ENCODE measurements around the gene RESP18.
"Not testable (repeated sequence)": the region's sequence is repeated elsewhere in the genome, so short reads cannot be mapped to it uniquely, and the experiment has no call there.

RESP18 gene

GRCh38 chr2:219327719-219328118, 4.8 kb downstream of the RESP18 start:
- no peak for DNase-seq
- Histone ChIP-seq H3K27ac (ENCODE audit: insufficient read depth, low read length, poor library complexity, severe bottlenecking) (no peak overlapping the region), H3K4me1 (ENCODE audit: control insufficient read depth, insufficient read depth, low read length, poor library complexity, severe bottlenecking) (no peaks in the 10 kb centered on the region), H3K27me3 (replicated peaks; ENCODE audit: control insufficient read depth, insufficient read depth, low read length, poor library complexity, severe bottlenecking) (peaks cover 12% of the 10 kb centered on the region), H3K36me3 (ENCODE audit: control insufficient read depth, insufficient read depth, low read length) (no peaks in the 10 kb centered on the region), H3K9me3 (ENCODE audit: control insufficient read depth, low read length) (no peaks in the 10 kb centered on the region), H3K4me3 (ENCODE audit: insufficient read depth, low read depth, low read length, poor library complexity, severe bottlenecking) (no peak overlapping the region)

DNA sequence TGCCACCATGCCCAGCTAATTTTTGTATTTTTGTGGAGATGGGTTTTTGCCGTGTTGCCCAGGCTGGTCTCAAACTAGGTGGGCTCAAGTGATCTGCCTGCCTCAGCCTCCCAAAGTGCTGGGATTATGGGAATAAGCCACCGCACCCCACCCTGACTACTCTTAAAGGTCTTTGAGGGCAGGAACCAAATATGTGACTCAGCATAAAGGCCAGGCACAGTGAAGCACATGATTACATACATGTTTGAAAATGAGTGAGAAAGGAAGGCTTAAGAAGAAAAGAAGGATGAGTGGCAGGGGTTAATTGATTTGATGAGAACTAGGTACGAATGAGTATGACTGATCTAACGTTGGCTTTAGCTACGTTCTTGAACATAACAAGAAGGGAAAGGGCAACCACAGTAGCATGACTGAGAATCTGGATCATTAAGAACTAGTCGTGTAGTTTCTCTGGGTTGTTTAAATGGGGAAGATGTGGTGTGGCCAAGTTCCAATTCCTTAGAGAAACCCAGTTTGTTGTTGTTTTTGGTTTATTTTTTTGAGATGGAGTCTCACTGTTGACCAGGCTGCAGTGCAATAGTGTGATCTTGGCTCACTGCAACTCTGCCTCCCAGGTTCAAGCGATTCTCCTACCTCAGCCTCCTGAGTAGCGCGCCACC, 6.8 kb downstream of the RESP18 start:
- Histone ChIP-seq H3K27ac (ENCODE audit: insufficient read depth, low read length, poor library complexity, severe bottlenecking) (no peak overlapping the region), H3K9me3 (ENCODE audit: control insufficient read depth, low read length) (no peaks in the 10 kb centered on the region), H3K4me3 (ENCODE audit: insufficient read depth, low read depth, low read length, poor library complexity, severe bottlenecking) (no peak overlapping the region), H3K36me3 (ENCODE audit: control insufficient read depth, insufficient read depth, low read length) (no peaks in the 10 kb centered on the region), H3K27me3 (replicated peaks; ENCODE audit: control insufficient read depth, insufficient read depth, low read length, poor library complexity, severe bottlenecking) (peaks cover 2% of the 10 kb centered on the region), H3K4me1 (ENCODE audit: control insufficient read depth, insufficient read depth, low read length, poor library complexity, severe bottlenecking) (no peaks in the 10 kb centered on the region)
- DNase-seq, result no peak

DNA sequence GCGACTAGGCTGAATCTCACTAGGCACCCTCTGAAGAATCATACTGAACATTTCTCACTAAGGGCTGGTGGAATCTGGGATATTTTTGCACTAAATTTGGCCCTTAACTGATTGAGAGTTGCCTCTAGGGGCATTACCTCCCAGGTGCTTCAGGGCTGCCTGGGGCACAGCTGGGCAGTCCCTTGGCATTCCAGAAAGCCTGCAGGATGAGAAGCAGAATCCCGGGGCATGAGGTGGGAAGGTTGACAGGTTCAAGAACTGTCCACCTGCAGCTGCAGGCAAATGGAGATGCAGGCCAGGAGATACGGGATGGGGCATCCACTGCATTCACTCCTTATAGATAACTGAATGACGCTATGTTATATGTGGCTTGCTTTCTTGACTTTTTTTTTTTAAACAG, 7.4 kb downstream of the RESP18 start:
- DNase-seq, result no peak
- H3K4me3 ChIP-seq (ENCODE audit: insufficient read depth, low read depth, low read length, poor library complexity, severe bottlenecking), result no peak overlapping the region
- no peaks in the 10 kb centered on the region for H3K36me3 ChIP-seq (ENCODE audit: control insufficient read depth, insufficient read depth, low read length)
- peaks cover 2% of the 10 kb centered on the region for H3K27me3 ChIP-seq (replicated peaks; ENCODE audit: control insufficient read depth, insufficient read depth, low read length, poor library complexity, severe bottlenecking)
- H3K9me3 ChIP-seq (ENCODE audit: control insufficient read depth, low read length), result no peaks in the 10 kb centered on the region
- no peaks in the 10 kb centered on the region for H3K4me1 ChIP-seq (ENCODE audit: control insufficient read depth, insufficient read depth, low read length, poor library complexity, severe bottlenecking)
- H3K27ac ChIP-seq (ENCODE audit: insufficient read depth, low read length, poor library complexity, severe bottlenecking), result no peak overlapping the region

DNA sequence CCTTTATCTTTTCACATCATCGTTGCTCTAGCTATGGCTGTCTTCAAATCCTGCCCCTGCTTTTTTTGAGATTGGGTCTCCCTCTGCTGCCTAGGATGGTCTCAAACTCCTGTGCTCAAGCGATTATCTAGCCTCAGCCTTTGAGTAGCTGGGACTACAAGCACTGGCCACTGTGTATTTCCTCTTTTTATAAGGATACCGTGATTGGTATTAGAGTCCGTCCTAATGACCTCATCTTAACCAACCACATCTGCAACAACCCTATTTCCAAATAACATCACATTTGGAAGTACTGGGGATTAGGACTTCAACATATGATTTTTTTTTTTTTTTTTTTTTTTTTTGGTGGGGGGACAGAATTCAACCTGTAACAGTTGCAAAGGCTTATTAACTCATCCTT, 9.1 kb downstream of the RESP18 start:
- Histone ChIP-seq H3K9me3 (ENCODE audit: control insufficient read depth, low read length) (no peaks in the 10 kb centered on the region), H3K36me3 (ENCODE audit: control insufficient read depth, insufficient read depth, low read length) (no peaks in the 10 kb centered on the region), H3K4me1 (ENCODE audit: control insufficient read depth, insufficient read depth, low read length, poor library complexity, severe bottlenecking) (no peaks in the 10 kb centered on the region), H3K27ac (ENCODE audit: insufficient read depth, low read length, poor library complexity, severe bottlenecking) (no peak overlapping the region), H3K27me3 (replicated peaks; ENCODE audit: control insufficient read depth, insufficient read depth, low read length, poor library complexity, severe bottlenecking) (peaks cover 2% of the 10 kb centered on the region), H3K4me3 (ENCODE audit: insufficient read depth, low read depth, low read length, poor library complexity, severe bottlenecking) (no peak overlapping the region)
- DNase-seq, result no peak

- DNase-seq, result no peak
- H3K36me3 ChIP-seq (ENCODE audit: control insufficient read depth, insufficient read depth, low read length), result no peaks in the 10 kb centered on the region
- no peaks in the 10 kb centered on the region for H3K9me3 ChIP-seq (ENCODE audit: control insufficient read depth, low read length)
- no peak overlapping the region for H3K4me3 ChIP-seq (ENCODE audit: insufficient read depth, low read depth, low read length, poor library complexity, severe bottlenecking)
- no peaks in the 10 kb centered on the region for H3K4me1 ChIP-seq (ENCODE audit: control insufficient read depth, insufficient read depth, low read length, poor library complexity, severe bottlenecking)
- no peak overlapping the region for H3K27ac ChIP-seq (ENCODE audit: insufficient read depth, low read length, poor library complexity, severe bottlenecking)
- peaks cover 5% of the 10 kb centered on the region for H3K27me3 ChIP-seq (replicated peaks; ENCODE audit: control insufficient read depth, insufficient read depth, low read length, poor library complexity, severe bottlenecking)
Measured at GRCh38 chr2:219314804-219315468, 17.6 kb downstream of the RESP18 start.

DNA sequence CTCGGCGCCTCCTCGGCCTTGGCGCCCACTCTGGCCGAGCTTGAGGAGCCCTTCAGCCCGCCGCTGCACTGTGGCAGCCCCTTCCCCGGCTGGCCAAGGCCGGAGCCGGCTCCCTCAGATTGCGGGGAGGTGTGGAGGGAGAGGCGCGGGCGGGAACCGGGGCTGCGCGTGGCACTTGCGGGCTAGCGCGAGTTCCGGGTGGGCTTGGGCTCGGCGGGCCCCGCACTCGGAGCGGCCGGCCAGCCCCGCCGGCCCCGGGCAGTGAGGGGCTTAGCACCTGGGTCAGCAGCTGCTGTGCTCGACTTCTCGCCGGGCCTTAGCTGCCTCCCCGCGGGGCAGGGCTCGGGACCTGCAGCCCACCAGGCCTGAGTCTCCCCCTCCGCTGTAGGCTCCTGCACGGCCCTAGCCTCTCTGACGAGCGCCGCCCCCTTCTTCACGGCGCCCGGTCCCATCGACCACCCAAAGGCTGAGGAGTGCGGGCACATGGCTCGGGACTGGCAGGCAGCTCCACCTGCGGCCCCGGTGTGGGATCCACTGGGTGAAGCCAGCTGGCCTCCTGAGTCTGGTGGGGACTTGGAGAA, 19.8 kb downstream of the RESP18 start:
- H3K4me1 ChIP-seq (ENCODE audit: control insufficient read depth, insufficient read depth, low read length, poor library complexity, severe bottlenecking); DNase-seq; H3K27ac ChIP-seq (ENCODE audit: insufficient read depth, low read length, poor library complexity, severe bottlenecking); H3K9me3 ChIP-seq (ENCODE audit: control insufficient read depth, low read length); H3K36me3 ChIP-seq (ENCODE audit: control insufficient read depth, insufficient read depth, low read length); H3K4me3 ChIP-seq (ENCODE audit: insufficient read depth, low read depth, low read length, poor library complexity, severe bottlenecking): not testable (repeated sequence)
- peaks cover 25% of the 10 kb centered on the region for H3K27me3 ChIP-seq (replicated peaks; ENCODE audit: control insufficient read depth, insufficient read depth, low read length, poor library complexity, severe bottlenecking)

DNA sequence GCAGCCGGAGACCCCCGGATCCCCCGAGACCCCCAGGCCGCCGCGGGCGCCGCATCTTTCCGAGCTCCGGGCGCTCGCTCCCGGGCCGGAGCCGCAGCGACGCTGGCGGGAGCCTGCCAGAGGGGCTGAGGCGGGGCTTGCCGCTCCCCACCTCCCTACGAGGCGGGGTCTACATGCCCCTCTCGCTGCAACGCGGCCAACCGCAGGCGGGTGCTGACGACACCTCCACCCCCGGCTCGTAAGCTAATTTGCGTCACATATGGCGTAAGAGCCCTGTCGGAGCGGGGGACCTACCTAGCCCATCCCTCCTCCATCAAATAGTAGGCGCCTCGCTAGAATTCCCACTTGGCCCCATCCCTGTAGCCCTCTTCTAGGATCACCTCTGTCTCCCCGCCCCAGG, 23.3 kb downstream of the RESP18 start, which contains the start of gene PTPRN:
TSS of gene PTPRN (minus strand) at position 124 of the 400 bp plus-strand sequence. CDS start at position 55, 69 bp downstream.
- Histone ChIP-seq H3K27me3 (replicated peaks; ENCODE audit: control insufficient read depth, insufficient read depth, low read length, poor library complexity, severe bottlenecking) (peaks cover 29% of the 10 kb centered on the region), H3K4me1 (ENCODE audit: control insufficient read depth, insufficient read depth, low read length, poor library complexity, severe bottlenecking) (no peaks in the 10 kb centered on the region), H3K27ac (ENCODE audit: insufficient read depth, low read length, poor library complexity, severe bottlenecking) (no peak within 1 kb of the TSS), H3K9me3 (ENCODE audit: control insufficient read depth, low read length) (no peaks in the 10 kb centered on the region), H3K4me3 (ENCODE audit: insufficient read depth, low read depth, low read length, poor library complexity, severe bottlenecking) (no peak within 1 kb of the TSS), H3K36me3 (ENCODE audit: control insufficient read depth, insufficient read depth, low read length) (no peaks in the 10 kb centered on the region)
- DNase-seq, result no peak

DNA sequence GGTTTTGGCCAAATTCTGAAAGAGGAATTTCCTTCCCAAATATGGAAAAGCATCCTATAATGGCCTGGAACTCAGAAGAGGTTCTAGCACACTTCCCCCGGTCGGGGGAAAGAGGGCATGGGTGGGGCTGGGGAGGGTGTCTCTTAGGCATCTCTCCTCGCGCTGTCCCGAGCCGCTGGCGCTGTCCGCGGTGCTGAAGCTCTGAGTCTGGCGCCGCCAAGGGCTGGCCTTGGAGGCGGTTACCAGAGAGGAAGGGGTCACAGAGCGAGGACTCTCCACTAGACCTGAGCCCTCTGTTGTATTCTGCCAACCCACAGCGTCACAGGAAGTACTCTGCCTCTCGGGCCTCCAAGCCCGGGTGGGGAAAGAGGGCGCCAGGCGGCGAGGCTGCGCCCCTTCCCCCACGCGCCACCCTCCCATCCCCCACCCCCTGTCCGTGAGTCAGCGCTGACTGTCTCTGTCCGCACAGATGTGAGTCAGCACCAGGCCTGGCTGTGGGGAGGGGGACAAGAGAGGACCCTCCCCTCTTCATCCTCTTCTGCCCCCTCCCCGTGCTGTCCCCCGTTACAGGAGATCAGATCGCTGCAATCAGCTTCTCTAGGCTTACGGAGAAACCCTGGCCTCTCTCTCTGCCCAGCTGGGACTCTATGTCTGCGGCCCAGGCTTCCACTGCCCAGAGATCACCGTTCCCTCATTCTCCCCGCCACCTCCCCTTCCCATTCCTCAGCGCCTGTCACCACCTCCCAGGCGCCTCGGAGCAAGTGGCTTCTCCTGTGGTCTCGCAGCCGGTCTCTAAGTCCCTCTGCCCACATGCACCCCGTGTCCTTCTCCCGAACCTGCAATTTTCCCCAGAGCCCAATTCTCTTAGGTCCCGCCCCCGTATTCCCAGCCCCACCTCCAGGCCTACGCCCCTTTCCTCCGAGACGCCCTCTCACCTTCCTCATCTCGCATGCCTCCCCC, 24.1 kb downstream of the RESP18 start:
- Histone ChIP-seq H3K27ac (ENCODE audit: insufficient read depth, low read length, poor library complexity, severe bottlenecking) (no peak overlapping the region), H3K36me3 (ENCODE audit: control insufficient read depth, insufficient read depth, low read length) (no peaks in the 10 kb centered on the region), H3K4me3 (ENCODE audit: insufficient read depth, low read depth, low read length, poor library complexity, severe bottlenecking) (no peak overlapping the region), H3K27me3 (replicated peaks; ENCODE audit: control insufficient read depth, insufficient read depth, low read length, poor library complexity, severe bottlenecking) (peaks cover 29% of the 10 kb centered on the region), H3K4me1 (ENCODE audit: control insufficient read depth, insufficient read depth, low read length, poor library complexity, severe bottlenecking) (no peaks in the 10 kb centered on the region), H3K9me3 (ENCODE audit: control insufficient read depth, low read length) (no peaks in the 10 kb centered on the region)
- peak in 2 of 3 donors; percentile 31 to 32 for DNase-seq

DNA sequence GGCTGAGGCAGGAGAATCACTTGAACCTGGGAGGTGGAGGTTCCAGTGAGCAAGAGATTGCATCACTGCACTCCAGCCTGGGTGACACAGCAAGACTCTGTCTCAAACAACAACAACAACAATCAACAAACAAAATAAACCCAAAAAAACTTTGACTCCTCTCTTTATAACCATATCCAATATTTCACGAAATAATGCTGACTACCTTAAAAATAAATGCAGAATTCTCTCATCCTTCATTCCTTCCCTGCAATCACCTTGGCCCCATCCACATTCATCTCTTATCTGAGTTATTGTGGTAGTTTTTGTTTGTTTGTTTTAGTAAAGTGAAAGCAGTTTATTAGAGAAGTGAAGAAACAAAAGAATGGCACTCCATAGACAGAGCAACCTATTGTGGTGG, 26.5 kb downstream of the RESP18 start:
- Histone ChIP-seq H3K9me3 (ENCODE audit: control insufficient read depth, low read length) (no peaks in the 10 kb centered on the region), H3K4me1 (ENCODE audit: control insufficient read depth, insufficient read depth, low read length, poor library complexity, severe bottlenecking) (no peaks in the 10 kb centered on the region), H3K27me3 (replicated peaks; ENCODE audit: control insufficient read depth, insufficient read depth, low read length, poor library complexity, severe bottlenecking) (peaks cover 29% of the 10 kb centered on the region), H3K36me3 (ENCODE audit: control insufficient read depth, insufficient read depth, low read length) (no peaks in the 10 kb centered on the region), H3K4me3 (ENCODE audit: insufficient read depth, low read depth, low read length, poor library complexity, severe bottlenecking) (no peak overlapping the region), H3K27ac (ENCODE audit: insufficient read depth, low read length, poor library complexity, severe bottlenecking) (no peak overlapping the region)
- DNase-seq, result no peak
